K562 (cell line): ENCODE measurements around the gene EOGT. TPM values are rescaled to one million over a fixed set of nuclear protein-coding genes. Genes with fewer than 3 reads are reported as not detected.

Experiments
- CREM ChIP-seq: IDR thresholded peaks from 2 replicates; pipeline ENCODE4 v1.6.1; 2014; ENCODE audit warnings: antibody characterized with exemption, low read depth
- ELF1 ChIP-seq: fragments of 200-800 bp; sonication (Bioruptor generic); IDR thresholded peaks from 2 replicates; pipeline ENCODE4 v1.6.1; 2016; ENCODE audit warnings: missing genetic modification characterization, missing compliant biosample characterization
- FOXJ3 ChIP-seq: sonication (generic); formaldehyde crosslinking; IDR thresholded peaks from 2 replicates; pipeline ENCODE4 v1.4.0; 2020; ENCODE audit warnings: mild to moderate bottlenecking, missing genetic modification reagents
- IRF2 ChIP-seq: sonication (generic); formaldehyde crosslinking; IDR thresholded peaks from 2 replicates; pipeline ENCODE4 v1.8.1; 2022; ENCODE audit warnings: mild to moderate bottlenecking, missing genetic modification reagents
- MAFK ChIP-seq: IDR thresholded peaks from 2 replicates; pipeline ENCODE4 v1.6.1; 2011; ENCODE audit warnings: low read length, improper control_type of control experiment
- MTA3 ChIP-seq: fragments of 450-650 bp; formaldehyde crosslinking; IDR thresholded peaks from 2 replicates; pipeline ENCODE4 v1.6.1; 2017; ENCODE audit warnings: mild to moderate bottlenecking, borderline replicate concordance
- NCOA2 ChIP-seq, 2 experiments: fragments of 450-650 bp; IDR thresholded peaks; 2 replicates each; pipeline ENCODE4 v1.6.1; 2018; ENCODE audit warnings: mild to moderate bottlenecking in 2 of 2, moderate library complexity in 1 of 2; ENCODE audit not compliant: partially characterized antibody in 2 of 2
- PHF20 ChIP-seq: fragments of 450-650 bp; IDR thresholded peaks from 2 replicates; pipeline ENCODE4 v1.6.1; 2018; ENCODE audit not compliant: partially characterized antibody
- PHF8 ChIP-seq: fragments of 200-600 bp; sonication (generic); IDR thresholded peaks from 2 replicates; pipeline ENCODE4 v1.6.1; 2012; ENCODE audit warnings: mixed run types, mild to moderate bottlenecking, inconsistent platforms, low read length, moderate library complexity, borderline replicate concordance
- RBM15 ChIP-seq: fragments of 200-400 bp; formaldehyde crosslinking; IDR thresholded peaks from 2 replicates; pipeline ENCODE4 v1.6.1; 2018; ENCODE audit warnings: mild to moderate bottlenecking, low read length, moderate library complexity; ENCODE audit not compliant: insufficient read depth
- SAFB ChIP-seq: fragments of 200-400 bp; formaldehyde crosslinking; IDR thresholded peaks from 2 replicates; pipeline ENCODE4 v1.6.1; 2017; ENCODE audit warnings: low read depth, low read length, borderline replicate concordance
- SMAD4 ChIP-seq: fragments of 250-450 bp; sonication (Bioruptor Pico); conservative IDR thresholded peaks from 2 replicates; pipeline ENCODE4 v1.8.0; 2021; ENCODE audit warnings: inconsistent platforms, mild to moderate bottlenecking, moderate library complexity
- TAF9B ChIP-seq: fragments of 450-650 bp; IDR thresholded peaks from 2 replicates; pipeline ENCODE4 v1.6.1; 2018; ENCODE audit warnings: mild to moderate bottlenecking; ENCODE audit not compliant: partially characterized antibody
- TRIM24 ChIP-seq, 2 experiments: fragments of 450-650 bp; IDR thresholded peaks; 2 replicates each; pipeline ENCODE4 v1.6.1; 2016
- ZNF175 ChIP-seq: fragments of 200-800 bp; sonication (Bioruptor generic); IDR thresholded peaks from 2 replicates; pipeline ENCODE4 v1.6.1; 2016; ENCODE audit warnings: low read depth, mild to moderate bottlenecking, missing genetic modification characterization, missing compliant biosample characterization
- ZNF347 ChIP-seq: fragments of 450-650 bp; formaldehyde crosslinking; IDR thresholded peaks from 2 replicates; pipeline ENCODE4 v1.4.0; 2020; ENCODE audit warnings: low read depth, mild to moderate bottlenecking, moderate library complexity
- polyA plus RNA-seq, 8 experiments: library from polyadenylated mRNA; depleted of rRNA in 4 of 8; stranded (reverse) in 5 of 8; unstranded in 3 of 8; fragments of >200 nt; fragmentation: Nextera tagmentation in 2 of 8; fragmentation: Illumina TruSeq in 1 of 8; extraction: Ambion mirVana in 2 of 8; extraction: Trizol in 1 of 8; gene quantifications; 2 replicates each; pipeline versions ENCODE4 v1.2.1 to v1.2.3, GENCODE V29; 2011 to 2014; ENCODE audit warnings: inconsistent platforms in 1 of 8, missing spikeins in 1 of 8
- total RNA-seq, 7 experiments: library from RNA; depleted of rRNA in 6 of 7; stranded (reverse); fragments of >200 nt in 6 of 7; fragmentation: Illumina TruSeq in 2 of 7; extraction: Trizol in 2 of 7; gene quantifications; 2 replicates each; pipeline versions ENCODE4 v1.2.1 to v1.2.3, GENCODE V29; 2011 to 2021; ENCODE audit warnings: low replicate concordance in 1 of 7
- TF ChIP-seq, protein P1 (sequence below): sonication (generic); formaldehyde crosslinking; IDR thresholded peaks from 2 replicates; pipeline ENCODE4 v1.8.0; 2022; ENCODE audit warnings: mild to moderate bottlenecking, missing genetic modification reagents
- TF ChIP-seq, protein P2 (sequence below): sonication (generic); formaldehyde crosslinking; IDR thresholded peaks from 2 replicates; pipeline ENCODE4 v1.8.1; 2023; ENCODE audit warnings: mild to moderate bottlenecking, missing genetic modification reagents
- TF ChIP-seq, protein P3 (sequence below): fragments of 250-450 bp; sonication (Bioruptor Pico); IDR thresholded peaks from 2 replicates; pipeline ENCODE4 v1.8.0; 2022; ENCODE audit warnings: moderate library complexity, mild to moderate bottlenecking, inconsistent platforms
- TF ChIP-seq, protein P4 (sequence below): fragments of 250-450 bp; sonication (Bioruptor Pico); IDR thresholded peaks from 2 replicates; pipeline ENCODE4 v1.4.0; 2020

The EOGT gene
- total and polyA plus RNA-seq, 9 of the 15 experiments (the other 6 are each of a cell fraction or from before 2014, with no cell fraction given), result 3.6 to 17.9 (median 7.4) TPM

DNA sequence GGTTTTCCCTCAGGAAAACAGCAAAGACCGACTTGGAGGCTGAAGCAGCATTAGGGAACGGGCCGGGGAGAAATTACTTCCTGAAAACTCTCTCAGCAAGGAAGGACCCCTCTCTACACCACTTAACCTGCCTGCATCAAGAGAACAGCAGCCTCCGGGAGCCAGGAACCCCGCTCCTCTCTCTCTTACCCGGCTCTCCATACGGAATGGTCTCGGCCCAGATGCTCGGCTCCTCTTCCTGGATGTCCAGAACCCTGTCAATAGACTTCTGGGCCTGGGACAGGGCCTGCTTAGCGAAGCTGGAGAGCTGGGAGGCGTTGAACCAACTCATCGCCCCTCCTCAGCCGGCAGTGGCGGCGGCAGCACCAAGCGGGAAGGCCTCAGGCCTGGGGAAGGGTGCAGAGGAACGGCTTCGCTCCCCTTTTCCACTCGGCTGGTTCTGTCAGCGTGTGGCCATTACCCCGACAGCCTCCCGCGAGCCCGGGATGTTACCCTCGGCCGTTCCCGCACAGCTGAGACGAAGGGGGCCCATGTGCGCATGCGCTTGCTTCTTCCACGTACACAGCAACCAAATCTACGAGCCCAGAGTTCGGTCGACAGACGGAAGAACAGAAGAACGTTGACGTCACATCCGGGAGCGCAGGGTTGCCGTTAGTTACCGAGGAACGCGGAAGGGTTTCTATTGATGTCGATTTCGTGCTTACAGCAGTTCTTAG lies 38.4 kb upstream of the EOGT start, which contains the start of gene TMF1 (continued):
- TF ChIP-seq, protein P1, sequence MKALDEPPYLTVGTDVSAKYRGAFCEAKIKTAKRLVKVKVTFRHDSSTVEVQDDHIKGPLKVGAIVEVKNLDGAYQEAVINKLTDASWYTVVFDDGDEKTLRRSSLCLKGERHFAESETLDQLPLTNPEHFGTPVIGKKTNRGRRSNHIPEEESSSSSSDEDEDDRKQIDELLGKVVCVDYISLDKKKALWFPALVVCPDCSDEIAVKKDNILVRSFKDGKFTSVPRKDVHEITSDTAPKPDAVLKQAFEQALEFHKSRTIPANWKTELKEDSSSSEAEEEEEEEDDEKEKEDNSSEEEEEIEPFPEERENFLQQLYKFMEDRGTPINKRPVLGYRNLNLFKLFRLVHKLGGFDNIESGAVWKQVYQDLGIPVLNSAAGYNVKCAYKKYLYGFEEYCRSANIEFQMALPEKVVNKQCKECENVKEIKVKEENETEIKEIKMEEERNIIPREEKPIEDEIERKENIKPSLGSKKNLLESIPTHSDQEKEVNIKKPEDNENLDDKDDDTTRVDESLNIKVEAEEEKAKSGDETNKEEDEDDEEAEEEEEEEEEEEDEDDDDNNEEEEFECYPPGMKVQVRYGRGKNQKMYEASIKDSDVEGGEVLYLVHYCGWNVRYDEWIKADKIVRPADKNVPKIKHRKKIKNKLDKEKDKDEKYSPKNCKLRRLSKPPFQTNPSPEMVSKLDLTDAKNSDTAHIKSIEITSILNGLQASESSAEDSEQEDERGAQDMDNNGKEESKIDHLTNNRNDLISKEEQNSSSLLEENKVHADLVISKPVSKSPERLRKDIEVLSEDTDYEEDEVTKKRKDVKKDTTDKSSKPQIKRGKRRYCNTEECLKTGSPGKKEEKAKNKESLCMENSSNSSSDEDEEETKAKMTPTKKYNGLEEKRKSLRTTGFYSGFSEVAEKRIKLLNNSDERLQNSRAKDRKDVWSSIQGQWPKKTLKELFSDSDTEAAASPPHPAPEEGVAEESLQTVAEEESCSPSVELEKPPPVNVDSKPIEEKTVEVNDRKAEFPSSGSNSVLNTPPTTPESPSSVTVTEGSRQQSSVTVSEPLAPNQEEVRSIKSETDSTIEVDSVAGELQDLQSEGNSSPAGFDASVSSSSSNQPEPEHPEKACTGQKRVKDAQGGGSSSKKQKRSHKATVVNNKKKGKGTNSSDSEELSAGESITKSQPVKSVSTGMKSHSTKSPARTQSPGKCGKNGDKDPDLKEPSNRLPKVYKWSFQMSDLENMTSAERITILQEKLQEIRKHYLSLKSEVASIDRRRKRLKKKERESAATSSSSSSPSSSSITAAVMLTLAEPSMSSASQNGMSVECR (CRISPR knock-in tag), result peak; percentile 72; the same call in 1 of the 2 replicates
- TF ChIP-seq SAFB (no peak), FOXJ3 (CRISPR knock-in tag) (no peak), ZNF175 (CRISPR knock-in tag) (no peak), RBM15 (no peak), CREM (peak; percentile 96), MAFK (no peak), ZNF347 (CRISPR knock-in tag) (no peak), SMAD4 (CRISPR knock-in tag) (no peak), PHF8 (peak; percentile 92), PHF20 (peak; percentile 75), TRIM24 (IDR thresholded peaks at IDR 0.05) (no peak), TAF9B (peak; percentile 47), ELF1 (tag) (peak; percentile 84), NCOA2 (IDR thresholded peaks at IDR 0.05; ENCODE audit: partially characterized antibody in 2 of 2) (no peak), IRF2 (CRISPR knock-in tag) (no peak), MTA3 (no peak)
- TF ChIP-seq, protein P2, sequence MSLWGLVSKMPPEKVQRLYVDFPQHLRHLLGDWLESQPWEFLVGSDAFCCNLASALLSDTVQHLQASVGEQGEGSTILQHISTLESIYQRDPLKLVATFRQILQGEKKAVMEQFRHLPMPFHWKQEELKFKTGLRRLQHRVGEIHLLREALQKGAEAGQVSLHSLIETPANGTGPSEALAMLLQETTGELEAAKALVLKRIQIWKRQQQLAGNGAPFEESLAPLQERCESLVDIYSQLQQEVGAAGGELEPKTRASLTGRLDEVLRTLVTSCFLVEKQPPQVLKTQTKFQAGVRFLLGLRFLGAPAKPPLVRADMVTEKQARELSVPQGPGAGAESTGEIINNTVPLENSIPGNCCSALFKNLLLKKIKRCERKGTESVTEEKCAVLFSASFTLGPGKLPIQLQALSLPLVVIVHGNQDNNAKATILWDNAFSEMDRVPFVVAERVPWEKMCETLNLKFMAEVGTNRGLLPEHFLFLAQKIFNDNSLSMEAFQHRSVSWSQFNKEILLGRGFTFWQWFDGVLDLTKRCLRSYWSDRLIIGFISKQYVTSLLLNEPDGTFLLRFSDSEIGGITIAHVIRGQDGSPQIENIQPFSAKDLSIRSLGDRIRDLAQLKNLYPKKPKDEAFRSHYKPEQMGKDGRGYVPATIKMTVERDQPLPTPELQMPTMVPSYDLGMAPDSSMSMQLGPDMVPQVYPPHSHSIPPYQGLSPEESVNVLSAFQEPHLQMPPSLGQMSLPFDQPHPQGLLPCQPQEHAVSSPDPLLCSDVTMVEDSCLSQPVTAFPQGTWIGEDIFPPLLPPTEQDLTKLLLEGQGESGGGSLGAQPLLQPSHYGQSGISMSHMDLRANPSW (CRISPR knock-in tag), result 0 out of 2 replicates have a peak, but pooled peaks have one; percentile 50
- TF ChIP-seq, protein P3, sequence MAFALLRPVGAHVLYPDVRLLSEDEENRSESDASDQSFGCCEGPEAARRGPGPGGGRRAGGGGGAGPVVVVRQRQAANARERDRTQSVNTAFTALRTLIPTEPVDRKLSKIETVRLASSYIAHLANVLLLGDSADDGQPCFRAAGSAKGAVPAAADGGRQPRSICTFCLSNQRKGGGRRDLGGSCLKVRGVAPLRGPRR, result no peak
- TF ChIP-seq, protein P4, sequence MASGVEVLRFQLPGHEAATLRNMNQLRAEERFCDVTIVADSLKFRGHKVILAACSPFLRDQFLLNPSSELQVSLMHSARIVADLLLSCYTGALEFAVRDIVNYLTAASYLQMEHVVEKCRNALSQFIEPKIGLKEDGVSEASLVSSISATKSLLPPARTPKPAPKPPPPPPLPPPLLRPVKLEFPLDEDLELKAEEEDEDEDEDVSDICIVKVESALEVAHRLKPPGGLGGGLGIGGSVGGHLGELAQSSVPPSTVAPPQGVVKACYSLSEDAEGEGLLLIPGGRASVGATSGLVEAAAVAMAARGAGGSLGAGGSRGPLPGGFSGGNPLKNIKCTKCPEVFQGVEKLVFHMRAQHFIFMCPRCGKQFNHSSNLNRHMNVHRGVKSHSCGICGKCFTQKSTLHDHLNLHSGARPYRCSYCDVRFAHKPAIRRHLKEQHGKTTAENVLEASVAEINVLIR (CRISPR knock-in tag), result peak; percentile 79
